ENCODE results near the gene TMEM204. TPM values are rescaled to one million over a fixed set of nuclear protein-coding genes. Genes with fewer than 3 reads are reported as not detected.

TMEM204 gene
- total and polyA plus RNA-seq, 2 donors (not counting 1 experiment from before 2014, with no cell fraction given): 0.27 to 2.7 TPM

GRCh38 chr16:1563786-1564185, 30.3 kb downstream of the TMEM204 start:
- Mint-ChIP-seq H3K27me3 (no peaks in the 10 kb centered on the region), H3K9me3 (ENCODE audit: insufficient read depth) (no peaks in the 10 kb centered on the region), H3K4me1 (no peaks in the 10 kb centered on the region), H3K27ac (no peak overlapping the region), H3K4me3 (no peak overlapping the region)
- no peak overlapping the region for H3K4me2 ChIP-seq (replicated peaks; ENCODE audit: low read depth, low read length, poor library complexity, severe bottlenecking)
- ChIA-PET POLR2A (no interaction called here), CTCF (interaction anchor here (1.3 kb wide), 1 partner anchor 136 kb away, joined by 3 read pairs; no protein-coding TSS in a partner anchor)
- no peak for DNase-seq
- no peaks in the 10 kb centered on the region for H3K79me2 ChIP-seq (ENCODE audit: control insufficient read depth, insufficient read depth, low read length)
- no peaks in the 10 kb centered on the region for H4K20me1 ChIP-seq (ENCODE audit: control insufficient read depth, insufficient read depth, low read length, poor library complexity, severe bottlenecking)
- peaks cover 0 to 2% of the 10 kb centered on the region in 2 experiments for H3K36me3 ChIP-seq (replicated peaks in 1 of 2; ENCODE audit: control extremely low read depth in 1 of 2, control insufficient read depth in 1 of 2, extremely low read depth in 1 of 2, insufficient read depth in 2 of 2, low read length in 1 of 2)
- 97% methylated on average over 20 of the region's 20 CpGs for WGBS (ENCODE audit: insufficient coverage)
- no peaks in the 10 kb centered on the region for H3K4me1 ChIP-seq (ENCODE audit: control insufficient read depth in 2 of 2, insufficient read depth in 2 of 2, low read length in 2 of 2)
- no peak for ATAC-seq (ENCODE audit: low read depth)
- TF ChIP-seq EZH2 (IDR thresholded peaks at IDR 0.05; ENCODE audit: borderline replicate concordance, insufficient read depth, low read depth, low read length, poor library complexity, severe bottlenecking): no peak
- TF ChIP-seq CTCF (IDR thresholded peaks at IDR 0.05): no peak
- H3K4me3 ChIP-seq (ENCODE audit: control extremely low read depth in 1 of 5, extremely low read depth in 1 of 5, insufficient read depth in 1 of 5, low read depth in 2 of 5, low read length in 4 of 5): no peak overlapping the region
- no peaks in the 10 kb centered on the region for H3K9me3 ChIP-seq (ENCODE audit: control extremely low read depth in 1 of 3, control insufficient read depth in 2 of 3, insufficient read depth in 1 of 3, low read length in 2 of 3)
- H2AFZ ChIP-seq (ENCODE audit: insufficient read depth, low read depth, low read length, poor library complexity, severe bottlenecking): no peak overlapping the region
- H3K9ac ChIP-seq (ENCODE audit: low read length): no peak overlapping the region
- intact Hi-C loops (cut with micrococcal nuclease): no loop called here
- H3K27me3 ChIP-seq (replicated peaks in 1 of 4; ENCODE audit: control extremely low read depth in 1 of 4, control insufficient read depth in 3 of 4, insufficient read depth in 4 of 4, low read length in 3 of 4): no peaks in the 10 kb centered on the region
- H3K27ac ChIP-seq (ENCODE audit: low read length in 2 of 2): no peak overlapping the region

GRCh38 chr16:1564325-1564724, 30.9 kb downstream of the TMEM204 start:
- POLR2A ChIA-PET: no interaction called here
- no peak overlapping the region for H3K4me2 ChIP-seq (replicated peaks; ENCODE audit: low read depth, low read length, poor library complexity, severe bottlenecking)
- peaks cover 0 to 2% of the 10 kb centered on the region in 2 experiments for H3K36me3 ChIP-seq (replicated peaks in 1 of 2; ENCODE audit: control extremely low read depth in 1 of 2, control insufficient read depth in 1 of 2, extremely low read depth in 1 of 2, insufficient read depth in 2 of 2, low read length in 1 of 2)
- ATAC-seq (ENCODE audit: low read depth) (no peak), DNase-seq (peak; percentile 35)
- no peaks in the 10 kb centered on the region for H3K79me2 ChIP-seq (ENCODE audit: control insufficient read depth, insufficient read depth, low read length)
- H3K4me3 ChIP-seq (ENCODE audit: control extremely low read depth in 1 of 5, extremely low read depth in 1 of 5, insufficient read depth in 1 of 5, low read depth in 2 of 5, low read length in 4 of 5): no peak overlapping the region
- H3K27ac ChIP-seq (ENCODE audit: low read length in 2 of 2): no peak overlapping the region
- H2AFZ ChIP-seq (ENCODE audit: insufficient read depth, low read depth, low read length, poor library complexity, severe bottlenecking): no peak overlapping the region
- TF ChIP-seq CTCF (IDR thresholded peaks at IDR 0.05) (peak; percentile 42), EZH2 (IDR thresholded peaks at IDR 0.05; ENCODE audit: borderline replicate concordance, insufficient read depth, low read depth, low read length, poor library complexity, severe bottlenecking) (no peak)
- CTCF ChIA-PET: interaction anchor here (1.3 kb wide), 1 partner anchor 136 kb away, joined by 3 read pairs; no protein-coding TSS in a partner anchor
- Mint-ChIP-seq H3K4me1 (no peaks in the 10 kb centered on the region), H3K4me3 (no peak overlapping the region), H3K9me3 (ENCODE audit: insufficient read depth) (no peaks in the 10 kb centered on the region), H3K27ac (no peak overlapping the region), H3K27me3 (no peaks in the 10 kb centered on the region)
- intact Hi-C loops (cut with micrococcal nuclease): no loop called here
- H3K27me3 ChIP-seq (replicated peaks in 1 of 4; ENCODE audit: control extremely low read depth in 1 of 4, control insufficient read depth in 3 of 4, insufficient read depth in 4 of 4, low read length in 3 of 4): no peaks in the 10 kb centered on the region
- WGBS (ENCODE audit: insufficient coverage): 80% methylated on average over 9 of the region's 9 CpGs
- no peak overlapping the region for H3K9ac ChIP-seq (ENCODE audit: low read length)
- H3K4me1 ChIP-seq (ENCODE audit: control insufficient read depth in 2 of 2, insufficient read depth in 2 of 2, low read length in 2 of 2): no peaks in the 10 kb centered on the region
- no peaks in the 10 kb centered on the region for H3K9me3 ChIP-seq (ENCODE audit: control extremely low read depth in 1 of 3, control insufficient read depth in 2 of 3, insufficient read depth in 1 of 3, low read length in 2 of 3)
- no peaks in the 10 kb centered on the region for H4K20me1 ChIP-seq (ENCODE audit: control insufficient read depth, insufficient read depth, low read length, poor library complexity, severe bottlenecking)
